ENCODE measurements around the gene GYS2. TPM values are rescaled to one million over a fixed set of nuclear protein-coding genes. Genes with fewer than 3 reads are reported as not detected.

Gene GYS2
- total and polyA plus RNA-seq, 3 experiments from 2014 or later, result not detected

DNA sequence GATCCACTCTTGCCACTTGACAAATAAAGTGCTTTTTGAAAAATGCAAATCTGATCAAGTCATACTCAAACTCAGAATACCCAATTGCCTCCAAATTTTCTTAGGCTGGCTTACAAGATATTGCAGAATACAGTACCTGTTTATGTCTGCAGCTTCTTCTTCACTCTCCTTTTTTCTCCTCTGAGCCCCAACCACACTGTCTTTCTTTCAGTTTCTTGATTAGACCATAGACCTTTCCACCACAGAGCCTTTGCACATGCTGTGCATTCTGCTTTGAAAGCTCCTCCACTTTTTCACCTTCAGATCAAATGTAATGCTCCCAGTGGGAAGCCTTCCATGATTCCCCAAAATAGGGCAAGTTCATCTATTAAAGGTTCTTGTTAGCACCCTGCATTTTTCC lies 13.9 kb upstream of the GYS2 start:
- Histone ChIP-seq H3K4me1 (ENCODE audit: insufficient read depth, low read length) (peaks cover 36% of the 10 kb centered on the region), H3K36me3 (ENCODE audit: insufficient read depth, low read length) (no peaks in the 10 kb centered on the region), H3K27me3 (ENCODE audit: insufficient read depth, low read length, poor library complexity, severe bottlenecking) (no peaks in the 10 kb centered on the region), H3K4me3 (ENCODE audit: low read length) (no peak overlapping the region), H3K9me3 (ENCODE audit: low read length) (no peaks in the 10 kb centered on the region), H3K27ac (ENCODE audit: low read depth, low read length) (no peak overlapping the region)
- no peak overlapping the region for H3K4me3 Mint-ChIP-seq
- ChIA-PET POLR2A (no interaction called here), CTCF (interaction anchor here (2.1 kb wide), 1 partner anchor 59 kb away, joined by 5 read pairs; no protein-coding TSS in a partner anchor)
- H3K27me3 Mint-ChIP-seq, result no peaks in the 10 kb centered on the region
- H3K27ac Mint-ChIP-seq, result peak overlapping the region in 5 of 8 donors; percentile 17 to 74 (median 37)
- peaks cover 0 to 8% (median 0%) of the 10 kb centered on the region in 5 donors for H3K9me3 Mint-ChIP-seq
- H3K36me3 Mint-ChIP-seq, result peaks cover 1 to 18% (median 4%) of the 10 kb centered on the region in 3 donors
- peaks cover 40 to 53% (median 50%) of the 10 kb centered on the region in 3 donors for H3K4me1 Mint-ChIP-seq
- DNase-seq, result no peak

DNA sequence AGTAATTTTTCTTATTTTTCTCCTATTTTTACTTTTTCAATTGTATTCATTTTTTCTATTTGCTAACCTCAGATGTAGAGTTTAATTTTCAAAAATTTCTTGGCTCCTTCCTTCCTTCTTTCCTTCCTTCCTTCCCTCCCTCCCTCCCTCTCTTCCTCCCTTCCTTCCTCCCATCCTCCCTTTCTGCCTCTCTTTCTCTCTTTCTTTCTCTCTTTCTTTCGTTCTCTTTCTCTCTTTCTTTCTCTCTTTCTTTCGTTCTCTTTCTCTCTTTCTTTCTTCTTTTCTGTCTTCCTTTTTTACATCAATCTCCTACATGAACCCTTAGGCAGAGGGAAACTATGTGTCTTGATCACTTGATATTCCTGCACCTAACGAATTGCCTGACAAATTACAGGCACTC lies 12.4 kb upstream of the GYS2 start:
- Histone ChIP-seq H3K9me3 (ENCODE audit: low read length) (no peaks in the 10 kb centered on the region), H3K4me1 (ENCODE audit: insufficient read depth, low read length) (peaks cover 49% of the 10 kb centered on the region), H3K4me3 (ENCODE audit: low read length) (no peak overlapping the region), H3K27me3 (ENCODE audit: insufficient read depth, low read length, poor library complexity, severe bottlenecking) (no peaks in the 10 kb centered on the region), H3K27ac (ENCODE audit: low read depth, low read length) (no peak overlapping the region), H3K36me3 (ENCODE audit: insufficient read depth, low read length) (no peaks in the 10 kb centered on the region)
- Mint-ChIP-seq H3K4me3 (no peak overlapping the region), H3K9me3 (peaks cover 0 to 8% (median 0%) of the 10 kb centered on the region in 5 donors), H3K4me1 (peaks cover 47 to 65% (median 58%) of the 10 kb centered on the region in 3 donors), H3K36me3 (peaks cover 1 to 22% (median 4%) of the 10 kb centered on the region in 3 donors), H3K27me3 (no peaks in the 10 kb centered on the region), H3K27ac (peak overlapping the region in 5 of 8 donors; percentile 10 to 89 (median 74))
- DNase-seq, result no peak
- CTCF ChIA-PET, result no interaction called here
- POLR2A ChIA-PET, result no interaction called here

DNA sequence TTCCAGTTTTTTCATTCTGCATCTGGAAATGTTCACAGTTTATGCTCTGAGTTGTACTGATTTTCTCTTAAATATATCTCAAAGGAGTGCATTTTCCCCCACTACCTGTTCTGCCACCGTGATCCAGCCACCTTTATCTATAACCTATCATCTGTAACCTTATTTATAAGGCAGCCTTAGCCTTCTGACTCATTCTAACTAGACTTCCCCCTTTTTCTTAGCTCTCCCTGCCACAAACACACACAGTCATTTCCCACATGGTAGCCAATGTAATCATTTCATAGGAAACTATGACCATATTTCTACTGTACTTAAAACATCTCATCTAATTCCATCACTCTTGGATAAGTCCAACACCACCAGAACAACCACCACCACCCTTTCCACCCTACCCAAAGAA lies 10.8 kb upstream of the GYS2 start:
- H3K27me3 ChIP-seq (ENCODE audit: insufficient read depth, low read length, poor library complexity, severe bottlenecking), result no peaks in the 10 kb centered on the region
- H3K27ac Mint-ChIP-seq, result peak overlapping the region; percentile 30 to 90 (median 84)
- H3K27me3 Mint-ChIP-seq, result no peaks in the 10 kb centered on the region
- CTCF ChIA-PET, result no interaction called here
- H3K4me3 Mint-ChIP-seq, result peak overlapping the region; percentile 2 to 61 (median 31)
- no peaks in the 10 kb centered on the region for H3K36me3 ChIP-seq (ENCODE audit: insufficient read depth, low read length)
- no peaks in the 10 kb centered on the region for H3K9me3 ChIP-seq (ENCODE audit: low read length)
- peaks cover 0 to 8% (median 0%) of the 10 kb centered on the region in 5 donors for H3K9me3 Mint-ChIP-seq
- peaks cover 47 to 65% (median 58%) of the 10 kb centered on the region in 3 donors for H3K4me1 Mint-ChIP-seq
- peaks cover 1 to 22% (median 4%) of the 10 kb centered on the region in 3 donors for H3K36me3 Mint-ChIP-seq
- POLR2A ChIA-PET, result no interaction called here
- DNase-seq, result peak in 1 of 5 donors; percentile 11
- H3K27ac ChIP-seq (ENCODE audit: low read depth, low read length), result no peak overlapping the region
- peak overlapping the region; percentile 11 for H3K4me3 ChIP-seq (ENCODE audit: low read length)
- H3K4me1 ChIP-seq (ENCODE audit: insufficient read depth, low read length), result peaks cover 49% of the 10 kb centered on the region

DNA sequence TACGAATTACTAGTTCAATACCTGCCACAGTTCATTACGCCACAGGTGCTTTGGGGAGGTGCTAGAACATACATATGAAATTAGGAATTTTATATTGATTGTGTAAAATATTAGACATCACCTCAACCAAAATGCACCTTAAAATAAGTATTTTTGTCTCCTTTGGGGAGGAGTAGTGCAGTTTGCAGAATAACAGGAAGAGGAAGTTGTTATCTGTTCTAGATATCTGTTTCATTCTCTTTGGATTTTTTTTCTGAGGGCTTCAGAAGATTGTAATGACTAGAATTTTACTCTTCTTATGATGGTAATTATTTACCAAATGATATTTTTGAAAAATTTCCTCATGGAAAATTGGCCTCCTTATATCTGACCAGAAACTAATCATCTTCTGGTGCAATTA lies 9.9 kb upstream of the GYS2 start:
- Histone ChIP-seq H3K4me1 (ENCODE audit: insufficient read depth, low read length) (peaks cover 49% of the 10 kb centered on the region), H3K36me3 (ENCODE audit: insufficient read depth, low read length) (no peaks in the 10 kb centered on the region), H3K9me3 (ENCODE audit: low read length) (no peaks in the 10 kb centered on the region), H3K27me3 (ENCODE audit: insufficient read depth, low read length, poor library complexity, severe bottlenecking) (no peaks in the 10 kb centered on the region), H3K4me3 (ENCODE audit: low read length) (peak overlapping the region; percentile 11), H3K27ac (ENCODE audit: low read depth, low read length) (no peak overlapping the region)
- peak overlapping the region; percentile 30 to 63 (median 40) for H3K4me3 Mint-ChIP-seq
- POLR2A ChIA-PET, result no interaction called here
- DNase-seq, result peak in 1 of 5 donors; percentile 55
- no peaks in the 10 kb centered on the region for H3K27me3 Mint-ChIP-seq
- peaks cover 0 to 6% (median 0%) of the 10 kb centered on the region in 5 donors for H3K9me3 Mint-ChIP-seq
- peaks cover 1 to 18% (median 4%) of the 10 kb centered on the region in 3 donors for H3K36me3 Mint-ChIP-seq
- CTCF ChIA-PET, result interaction anchor here (1.5 kb wide), 1 partner anchor 66 kb away, joined by 8 read pairs; no protein-coding TSS in a partner anchor
- peak overlapping the region; percentile 54 to 90 (median 73) for H3K27ac Mint-ChIP-seq
- peaks cover 47 to 65% (median 56%) of the 10 kb centered on the region in 3 donors for H3K4me1 Mint-ChIP-seq

DNA sequence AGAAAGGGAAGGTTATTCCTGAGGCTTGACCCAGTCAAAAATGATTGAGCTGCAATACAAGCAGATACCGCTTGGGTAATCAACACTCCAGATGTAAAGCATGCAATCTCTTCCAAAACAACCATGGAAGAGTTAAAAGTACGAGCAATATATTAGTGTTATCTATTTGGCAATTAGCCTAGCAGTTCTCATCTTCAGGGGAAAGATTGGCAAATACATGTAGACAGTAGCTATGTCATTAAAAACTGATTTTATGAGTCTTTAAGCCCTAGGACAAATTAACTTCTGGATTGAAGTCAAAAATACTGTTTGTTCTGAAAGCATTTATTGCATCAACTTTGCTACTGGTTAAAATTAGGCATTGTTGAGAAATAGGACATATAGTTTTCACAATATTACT lies 9.3 kb upstream of the GYS2 start:
- Mint-ChIP-seq H3K4me3 (peak overlapping the region in 3 of 7 donors; percentile 9 to 61 (median 30)), H3K27ac (peak overlapping the region in 4 of 8 donors; percentile 37 to 81 (median 60)), H3K36me3 (peaks cover 1 to 18% (median 4%) of the 10 kb centered on the region in 3 donors), H3K9me3 (peaks cover 0 to 5% (median 0%) of the 10 kb centered on the region in 5 donors), H3K27me3 (no peaks in the 10 kb centered on the region), H3K4me1 (peaks cover 47 to 61% (median 54%) of the 10 kb centered on the region in 3 donors)
- H3K9me3 ChIP-seq (ENCODE audit: low read length), result no peaks in the 10 kb centered on the region
- H3K27ac ChIP-seq (ENCODE audit: low read depth, low read length), result no peak overlapping the region
- peak overlapping the region; percentile 2 for H3K4me3 ChIP-seq (ENCODE audit: low read length)
- H3K27me3 ChIP-seq (ENCODE audit: insufficient read depth, low read length, poor library complexity, severe bottlenecking), result no peaks in the 10 kb centered on the region
- no peaks in the 10 kb centered on the region for H3K36me3 ChIP-seq (ENCODE audit: insufficient read depth, low read length)
- POLR2A ChIA-PET, result no interaction called here
- H3K4me1 ChIP-seq (ENCODE audit: insufficient read depth, low read length), result peaks cover 49% of the 10 kb centered on the region
- no peak for DNase-seq
- CTCF ChIA-PET, result interaction anchor here (0.7 to 1.5 kb wide), 2 partner anchors 44 to 66 kb away, joined by 3 to 8 read pairs; partner anchors contain the start of gene LDHB

DNA sequence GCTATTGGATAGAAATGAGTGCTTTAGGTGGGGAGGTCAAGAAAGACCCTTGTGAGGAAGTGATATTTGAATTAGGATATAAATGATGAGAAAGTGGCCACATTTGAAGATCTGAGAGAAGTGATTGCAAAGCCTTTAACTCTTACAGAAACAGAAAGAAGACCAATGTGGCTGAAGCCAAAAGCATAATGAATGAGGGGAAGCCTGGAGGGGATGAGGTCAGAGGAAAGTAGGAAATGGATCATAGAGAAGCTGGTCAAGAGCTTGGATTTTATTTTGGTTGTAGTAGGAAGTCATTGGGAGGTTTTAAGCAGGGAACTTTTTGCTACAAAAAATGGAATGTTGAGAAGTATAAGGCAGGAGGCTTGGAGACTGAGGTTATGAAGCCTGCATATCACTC lies 3.5 kb upstream of the GYS2 start:
- no peak for DNase-seq
- ChIA-PET POLR2A (interaction anchor here (0.6 to 1.5 kb wide), 2 partner anchors 49 to 78 kb away, joined by 3 to 7 read pairs; partner anchors contain the start of gene LDHB), CTCF (interaction anchor here (1.6 to 3.8 kb wide), 2 partner anchors 71 to 81 kb away, joined by 3 to 45 read pairs; no protein-coding TSS in a partner anchor)
- peaks cover 4 to 8% (median 4%) of the 10 kb centered on the region in 3 donors for H3K4me1 Mint-ChIP-seq
- H3K27me3 ChIP-seq (ENCODE audit: insufficient read depth, low read length, poor library complexity, severe bottlenecking), result no peaks in the 10 kb centered on the region
- no peaks in the 10 kb centered on the region for H3K9me3 Mint-ChIP-seq
- peaks cover 15% of the 10 kb centered on the region for H3K4me1 ChIP-seq (ENCODE audit: insufficient read depth, low read length)
- H3K4me3 ChIP-seq (ENCODE audit: low read length), result no peak overlapping the region
- no peak overlapping the region for H3K27ac Mint-ChIP-seq
- no peak overlapping the region for H3K4me3 Mint-ChIP-seq
- no peaks in the 10 kb centered on the region for H3K9me3 ChIP-seq (ENCODE audit: low read length)
- peaks cover 0 to 3% (median 0%) of the 10 kb centered on the region in 3 donors for H3K36me3 Mint-ChIP-seq
- no peaks in the 10 kb centered on the region for H3K27me3 Mint-ChIP-seq
- no peaks in the 10 kb centered on the region for H3K36me3 ChIP-seq (ENCODE audit: insufficient read depth, low read length)
- H3K27ac ChIP-seq (ENCODE audit: low read depth, low read length), result no peak overlapping the region

DNA sequence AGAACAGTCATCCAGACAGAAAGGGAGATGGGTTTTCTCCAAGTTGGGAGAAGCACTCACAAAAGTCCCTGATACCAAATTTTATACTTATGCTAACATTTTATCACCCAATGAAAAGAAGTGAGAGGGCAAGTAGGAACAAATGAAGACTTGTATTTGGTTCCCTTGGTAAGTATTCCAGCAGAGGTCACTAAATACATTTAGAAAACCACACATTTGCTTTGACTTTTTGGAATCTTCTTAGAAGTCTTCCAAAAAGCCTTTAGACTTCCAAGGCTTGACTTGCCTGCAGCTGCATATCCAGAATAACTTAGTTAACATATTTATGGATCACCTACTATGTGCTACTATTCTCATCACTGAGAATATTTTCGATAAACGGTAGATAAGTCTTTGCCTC lies 3.1 kb upstream of the GYS2 start:
- peaks cover 0 to 3% (median 0%) of the 10 kb centered on the region in 3 donors for H3K4me1 Mint-ChIP-seq
- ChIA-PET POLR2A (interaction anchor here (1.5 kb wide), 1 partner anchor 50 kb away, joined by 3 read pairs; the partner anchor contains the start of gene LDHB), CTCF (interaction anchor here (1.6 to 3.8 kb wide), 2 partner anchors 72 to 82 kb away, joined by 3 to 45 read pairs; no protein-coding TSS in a partner anchor)
- Histone ChIP-seq H3K9me3 (ENCODE audit: low read length) (no peaks in the 10 kb centered on the region), H3K27ac (ENCODE audit: low read depth, low read length) (no peak overlapping the region), H3K4me3 (ENCODE audit: low read length) (no peak overlapping the region), H3K36me3 (ENCODE audit: insufficient read depth, low read length) (no peaks in the 10 kb centered on the region), H3K4me1 (ENCODE audit: insufficient read depth, low read length) (peaks cover 10% of the 10 kb centered on the region), H3K27me3 (ENCODE audit: insufficient read depth, low read length, poor library complexity, severe bottlenecking) (no peaks in the 10 kb centered on the region)
- no peaks in the 10 kb centered on the region for H3K9me3 Mint-ChIP-seq
- no peak overlapping the region for H3K27ac Mint-ChIP-seq
- no peaks in the 10 kb centered on the region for H3K36me3 Mint-ChIP-seq
- peak in 2 of 5 donors; percentile 27 to 37 for DNase-seq
- H3K27me3 Mint-ChIP-seq, result peaks cover 0 to 2% of the 10 kb centered on the region in 2 donors
- no peak overlapping the region for H3K4me3 Mint-ChIP-seq

DNA sequence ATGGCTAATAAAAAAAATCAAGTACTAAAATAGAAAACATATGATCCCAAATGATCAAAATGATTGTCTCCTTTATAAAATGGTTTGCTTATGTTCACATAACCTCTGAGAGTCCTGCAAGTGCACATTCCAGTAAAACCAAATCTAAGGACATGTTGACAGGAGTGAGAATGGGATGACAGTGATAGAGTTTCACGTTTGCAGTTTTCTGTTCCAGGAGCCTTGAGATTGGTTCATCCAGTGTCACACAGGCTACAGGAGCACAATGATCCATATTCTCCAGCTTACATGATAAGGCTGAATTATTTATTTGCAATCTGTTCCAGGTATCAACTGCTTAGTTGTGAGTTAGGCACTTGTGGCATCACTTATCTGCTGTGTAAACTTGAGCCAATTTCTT lies 1.5 kb upstream of the GYS2 start:
- Mint-ChIP-seq H3K36me3 (no peaks in the 10 kb centered on the region), H3K4me1 (no peaks in the 10 kb centered on the region), H3K9me3 (no peaks in the 10 kb centered on the region), H3K4me3 (no peak overlapping the region), H3K27ac (no peak overlapping the region), H3K27me3 (peaks cover 0 to 2% of the 10 kb centered on the region in 2 donors)
- Histone ChIP-seq H3K4me3 (ENCODE audit: low read length) (no peak overlapping the region), H3K27me3 (ENCODE audit: insufficient read depth, low read length, poor library complexity, severe bottlenecking) (no peaks in the 10 kb centered on the region), H3K4me1 (ENCODE audit: insufficient read depth, low read length) (peaks cover 6% of the 10 kb centered on the region), H3K27ac (ENCODE audit: low read depth, low read length) (no peak overlapping the region), H3K9me3 (ENCODE audit: low read length) (no peaks in the 10 kb centered on the region), H3K36me3 (ENCODE audit: insufficient read depth, low read length) (no peaks in the 10 kb centered on the region)
- ChIA-PET CTCF (no interaction called here), POLR2A (no interaction called here)
- DNase-seq, result no peak
